ENCODE measurements around the gene PANK1. TPM values are rescaled to one million over a fixed set of nuclear protein-coding genes. Genes with fewer than 3 reads are reported as not detected.

Gene PANK1
- total and polyA plus RNA-seq, 2 donors (not counting 3 experiments of a cell fraction or from before 2014, with no cell fraction given), result 2.0 to 6.3 TPM

DNA sequence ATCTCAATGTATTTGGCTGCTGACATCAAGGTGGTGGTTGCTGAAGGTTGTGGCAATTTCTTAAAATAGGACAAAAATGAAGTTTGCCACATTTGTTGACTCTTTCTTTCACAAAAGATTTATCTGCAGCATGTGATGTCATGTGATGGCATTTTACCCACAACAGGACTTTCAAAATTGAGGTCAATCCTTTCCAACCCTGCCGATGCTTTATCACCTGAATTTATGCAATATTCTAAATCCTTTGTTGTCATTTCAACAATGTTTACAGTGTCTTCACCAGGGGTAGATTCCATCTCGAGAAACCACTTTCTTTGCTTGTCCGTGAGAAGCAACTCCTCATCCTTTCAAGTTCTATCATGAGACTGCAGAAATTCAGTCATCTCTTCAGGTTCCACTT, 69.0 kb downstream of the PANK1 start:
- FAIRE-seq (no peak), DNase-seq (ENCODE audit: low read depth, low spot score) (no peak)
- BruUV-seq (replicated peaks), result no TSS peak
- dilution Hi-C loops (cut with MboI; ENCODE audit: extremely low pct_ligation_motif_present, low sequenced_read_pairs), result no loop called here
- Histone ChIP-seq H3K9me3 (replicated peaks; ENCODE audit: control insufficient read depth, insufficient read depth, low read length) (no peaks in the 10 kb centered on the region), H4K20me1 (replicated peaks; ENCODE audit: control insufficient read depth, extremely low read depth, insufficient read depth, low read length) (no peaks in the 10 kb centered on the region), H3K27me3 (ENCODE audit: control insufficient read depth in 2 of 2, insufficient read depth in 2 of 2, low read length in 2 of 2) (no peaks in the 10 kb centered on the region), H3K9me1 (replicated peaks; ENCODE audit: control insufficient read depth, extremely low read depth, insufficient read depth, low read length) (no peaks in the 10 kb centered on the region), H3K36me3 (ENCODE audit: control insufficient read depth in 2 of 2, extremely low read depth in 1 of 2, insufficient read depth in 2 of 2, low read length in 2 of 2) (no peaks in the 10 kb centered on the region), H3K79me2 (ENCODE audit: control insufficient read depth, insufficient read depth, low read length) (no peaks in the 10 kb centered on the region), H3K9ac (replicated peaks; ENCODE audit: extremely low read depth, insufficient read depth, low read length) (no peak overlapping the region), H2AFZ (ENCODE audit: low read depth, low read length) (no peak overlapping the region), H3K27ac (ENCODE audit: insufficient read depth, low read depth, low read length) (no peak overlapping the region), H3K4me2 (ENCODE audit: insufficient read depth, low read length) (no peak overlapping the region), H3K4me3 (replicated peaks in 1 of 3; ENCODE audit: insufficient read depth in 1 of 3, low read depth in 1 of 3, low read length in 3 of 3) (no peak overlapping the region), H3K4me1 (ENCODE audit: control insufficient read depth, extremely low read depth, insufficient read depth, low read length) (no peaks in the 10 kb centered on the region)
- intact Hi-C loops (cut with micrococcal nuclease), result no loop called here
- CTCF ChIA-PET, result no interaction called here
- POLR2A ChIA-PET, result no interaction called here
- TF ChIP-seq, protein P1, sequence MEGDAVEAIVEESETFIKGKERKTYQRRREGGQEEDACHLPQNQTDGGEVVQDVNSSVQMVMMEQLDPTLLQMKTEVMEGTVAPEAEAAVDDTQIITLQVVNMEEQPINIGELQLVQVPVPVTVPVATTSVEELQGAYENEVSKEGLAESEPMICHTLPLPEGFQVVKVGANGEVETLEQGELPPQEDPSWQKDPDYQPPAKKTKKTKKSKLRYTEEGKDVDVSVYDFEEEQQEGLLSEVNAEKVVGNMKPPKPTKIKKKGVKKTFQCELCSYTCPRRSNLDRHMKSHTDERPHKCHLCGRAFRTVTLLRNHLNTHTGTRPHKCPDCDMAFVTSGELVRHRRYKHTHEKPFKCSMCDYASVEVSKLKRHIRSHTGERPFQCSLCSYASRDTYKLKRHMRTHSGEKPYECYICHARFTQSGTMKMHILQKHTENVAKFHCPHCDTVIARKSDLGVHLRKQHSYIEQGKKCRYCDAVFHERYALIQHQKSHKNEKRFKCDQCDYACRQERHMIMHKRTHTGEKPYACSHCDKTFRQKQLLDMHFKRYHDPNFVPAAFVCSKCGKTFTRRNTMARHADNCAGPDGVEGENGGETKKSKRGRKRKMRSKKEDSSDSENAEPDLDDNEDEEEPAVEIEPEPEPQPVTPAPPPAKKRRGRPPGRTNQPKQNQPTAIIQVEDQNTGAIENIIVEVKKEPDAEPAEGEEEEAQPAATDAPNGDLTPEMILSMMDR (IDR thresholded peaks at IDR 0.05; ENCODE audit: extremely low read depth in 1 of 2, insufficient read depth in 1 of 2, low read depth in 1 of 2, low read length in 2 of 2), result no peak
- TF ChIP-seq POLR2AphosphoS5 (IDR thresholded peaks at IDR 0.05; ENCODE audit: insufficient read depth, low read depth, low read length), result no peak

- no TSS peak for BruUV-seq (replicated peaks)
- H3K9ac ChIP-seq (replicated peaks; ENCODE audit: extremely low read depth, insufficient read depth, low read length), result no peak overlapping the region
- no peak overlapping the region for H2AFZ ChIP-seq (ENCODE audit: low read depth, low read length)
- no peaks in the 10 kb centered on the region for H3K27me3 ChIP-seq (ENCODE audit: control insufficient read depth in 2 of 2, insufficient read depth in 2 of 2, low read length in 2 of 2)
- FAIRE-seq (no peak), DNase-seq (ENCODE audit: low read depth, low spot score) (no peak)
- intact Hi-C loops (cut with micrococcal nuclease) (no loop called here), dilution Hi-C loops (cut with MboI; ENCODE audit: extremely low pct_ligation_motif_present, low sequenced_read_pairs) (no loop called here)
- no peaks in the 10 kb centered on the region for H3K79me2 ChIP-seq (ENCODE audit: control insufficient read depth, insufficient read depth, low read length)
- H3K4me2 ChIP-seq (ENCODE audit: insufficient read depth, low read length), result no peak overlapping the region
- no peaks in the 10 kb centered on the region for H3K4me1 ChIP-seq (ENCODE audit: control insufficient read depth, extremely low read depth, insufficient read depth, low read length)
- CTCF ChIA-PET, result interaction anchor here (0.8 kb wide), 1 partner anchor 10 kb away, joined by 3 read pairs; no protein-coding TSS in a partner anchor
- no peaks in the 10 kb centered on the region for H3K9me1 ChIP-seq (replicated peaks; ENCODE audit: control insufficient read depth, extremely low read depth, insufficient read depth, low read length)
- TF ChIP-seq MYC (IDR thresholded peaks at IDR 0.05; ENCODE audit: low read depth, low read length) (no peak), POLR2A (IDR thresholded peaks at IDR 0.05; ENCODE audit: low read depth, low read length) (no peak), GATA2 (IDR thresholded peaks at IDR 0.05; ENCODE audit: insufficient read depth, insufficient read length, low read depth, low read length) (no peak), JUN (IDR thresholded peaks at IDR 0.05; ENCODE audit: borderline replicate concordance, insufficient read depth, insufficient read length, low read depth) (no peak), FOS (IDR thresholded peaks at IDR 0.05; ENCODE audit: borderline replicate concordance, insufficient read depth, low read length) (no peak), POLR2AphosphoS5 (IDR thresholded peaks at IDR 0.05; ENCODE audit: insufficient read depth, low read depth, low read length) (no peak), EZH2 (IDR thresholded peaks at IDR 0.05; ENCODE audit: borderline replicate concordance, low read depth, low read length, severe bottlenecking) (no peak)
- TF ChIP-seq, protein P2, sequence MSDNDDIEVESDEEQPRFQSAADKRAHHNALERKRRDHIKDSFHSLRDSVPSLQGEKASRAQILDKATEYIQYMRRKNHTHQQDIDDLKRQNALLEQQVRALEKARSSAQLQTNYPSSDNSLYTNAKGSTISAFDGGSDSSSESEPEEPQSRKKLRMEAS (IDR thresholded peaks at IDR 0.05; ENCODE audit: insufficient read depth, insufficient read length), result no peak
- TF ChIP-seq, protein P1 (IDR thresholded peaks at IDR 0.05; ENCODE audit: extremely low read depth in 1 of 2, insufficient read depth in 1 of 2, low read depth in 1 of 2, low read length in 2 of 2), result no peak
- no peaks in the 10 kb centered on the region for H3K9me3 ChIP-seq (replicated peaks; ENCODE audit: control insufficient read depth, insufficient read depth, low read length)
- POLR2A ChIA-PET, result no interaction called here
- no peaks in the 10 kb centered on the region for H4K20me1 ChIP-seq (replicated peaks; ENCODE audit: control insufficient read depth, extremely low read depth, insufficient read depth, low read length)
- no peak overlapping the region for H3K4me3 ChIP-seq (replicated peaks in 1 of 3; ENCODE audit: insufficient read depth in 1 of 3, low read depth in 1 of 3, low read length in 3 of 3)
- H3K27ac ChIP-seq (ENCODE audit: insufficient read depth, low read depth, low read length), result no peak overlapping the region
- no peaks in the 10 kb centered on the region for H3K36me3 ChIP-seq (ENCODE audit: control insufficient read depth in 2 of 2, extremely low read depth in 1 of 2, insufficient read depth in 2 of 2, low read length in 2 of 2)
These were observed 70.0 kb downstream of the PANK1 start for GRCh38 chr10:89575031-89575430.

Data from endothelial cell of umbilical vein (primary cell).